T1000 (cell line): ENCODE data around the gene ELAPOR1.
"Not testable (repeated sequence)": the region's sequence is repeated elsewhere in the genome, so short reads cannot be mapped to it uniquely, and the experiment has no call there.

Experiments
- DNase-seq: peaks from one replicate; lab custom pipeline; 2025; ENCODE audit warnings: mixed read lengths; lab: John Stamatoyannopoulos, UW

Gene ELAPOR1

DNA sequence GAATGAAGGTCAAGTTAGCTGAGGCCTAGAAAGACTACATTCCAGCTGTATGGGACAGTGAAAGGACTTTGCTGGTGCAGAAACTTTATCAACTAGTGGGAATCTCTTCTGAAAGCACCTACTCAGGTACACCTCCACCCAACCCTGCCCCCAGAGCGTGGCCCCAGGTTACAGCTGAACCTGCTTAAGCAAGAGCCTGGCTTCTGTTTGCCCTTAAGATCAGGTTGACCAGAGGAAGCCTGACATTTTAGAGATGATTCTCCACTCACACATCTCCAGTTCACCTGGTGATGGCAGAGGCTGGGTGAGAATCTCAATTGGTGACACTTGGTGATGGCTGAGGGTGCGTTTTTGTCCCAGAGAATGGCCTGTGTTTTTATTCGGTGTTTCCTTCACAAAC lies 24.0 kb downstream of the ELAPOR1 start:
- DNase-seq: no peak

DNA sequence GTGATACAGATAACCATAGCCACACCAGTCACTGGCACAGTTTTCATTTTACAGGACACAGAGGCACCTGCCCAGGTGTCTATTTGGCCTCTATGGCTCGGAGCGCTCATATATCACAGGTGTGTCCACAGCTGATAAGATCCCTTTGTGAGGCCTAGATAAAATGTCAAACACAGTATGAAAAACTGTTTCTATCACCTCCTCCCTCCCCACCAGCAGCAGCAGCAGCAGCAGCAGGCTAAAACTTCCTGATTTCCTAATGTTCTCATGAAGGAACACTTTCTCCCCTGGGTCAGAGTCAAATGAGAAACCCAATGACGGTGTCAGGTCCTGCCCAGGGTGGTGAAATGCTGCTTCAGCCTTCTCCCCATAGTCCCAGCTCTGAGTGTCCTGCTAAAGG lies 24.4 kb downstream of the ELAPOR1 start:
- DNase-seq: no peak

DNA sequence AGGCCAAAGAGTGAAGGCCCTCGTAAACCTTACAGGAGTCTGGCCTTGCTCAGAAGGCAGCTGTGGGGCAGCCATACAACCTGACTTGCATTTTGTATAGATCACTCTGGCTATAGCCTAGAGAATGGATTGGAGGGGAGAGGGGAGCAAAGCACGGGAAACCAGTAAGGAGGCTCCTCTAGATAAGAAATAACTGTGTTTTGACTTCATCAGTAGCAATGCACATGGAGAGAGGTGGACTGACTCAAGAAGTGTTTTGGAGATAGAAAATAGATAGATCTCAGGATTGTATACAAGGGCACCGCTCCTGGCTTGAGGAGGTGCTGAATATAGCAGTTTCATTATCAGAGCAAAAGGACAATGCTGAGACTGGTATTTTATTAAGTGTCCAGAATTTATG lies 26.5 kb downstream of the ELAPOR1 start:
- no peak for DNase-seq

DNA sequence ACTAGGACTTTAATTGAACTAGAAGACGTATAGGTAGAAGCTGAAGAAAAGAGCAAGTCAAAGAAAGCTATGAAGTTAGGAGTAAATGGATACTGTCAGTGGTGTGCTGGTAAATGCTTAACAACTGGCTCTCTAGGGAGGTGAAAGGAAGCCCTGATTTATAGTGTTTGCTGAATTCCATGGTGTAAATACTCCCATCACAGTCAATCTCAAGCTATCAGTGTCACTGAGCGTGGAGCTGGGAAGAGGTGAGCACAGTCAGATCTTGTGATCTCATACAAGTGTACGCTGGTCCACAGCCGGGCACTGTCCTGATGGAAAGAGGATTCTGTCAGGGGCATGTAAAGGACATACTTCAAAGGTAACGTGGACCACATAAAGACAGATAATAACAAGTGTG lies 28.3 kb downstream of the ELAPOR1 start:
- DNase-seq: no peak

DNA sequence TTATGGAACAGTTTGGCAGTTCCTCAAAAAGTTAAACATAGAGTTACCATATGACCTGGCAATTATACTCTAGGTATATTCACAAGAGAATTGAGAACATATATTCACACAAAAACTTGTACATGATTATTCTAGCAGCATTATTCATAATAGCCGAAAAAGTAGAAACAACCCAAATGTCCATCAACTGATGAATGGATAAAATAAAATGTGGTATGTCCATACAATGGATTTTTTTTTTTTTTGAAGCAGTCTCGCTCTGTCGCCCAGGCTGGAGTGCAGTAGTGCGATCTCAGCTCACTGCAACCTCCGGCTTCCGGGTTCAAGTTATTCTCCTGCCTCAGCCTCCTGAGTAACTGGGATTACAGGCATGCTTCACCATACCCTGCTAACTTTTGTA lies 28.8 kb downstream of the ELAPOR1 start:
- not testable (repeated sequence) for DNase-seq

DNA sequence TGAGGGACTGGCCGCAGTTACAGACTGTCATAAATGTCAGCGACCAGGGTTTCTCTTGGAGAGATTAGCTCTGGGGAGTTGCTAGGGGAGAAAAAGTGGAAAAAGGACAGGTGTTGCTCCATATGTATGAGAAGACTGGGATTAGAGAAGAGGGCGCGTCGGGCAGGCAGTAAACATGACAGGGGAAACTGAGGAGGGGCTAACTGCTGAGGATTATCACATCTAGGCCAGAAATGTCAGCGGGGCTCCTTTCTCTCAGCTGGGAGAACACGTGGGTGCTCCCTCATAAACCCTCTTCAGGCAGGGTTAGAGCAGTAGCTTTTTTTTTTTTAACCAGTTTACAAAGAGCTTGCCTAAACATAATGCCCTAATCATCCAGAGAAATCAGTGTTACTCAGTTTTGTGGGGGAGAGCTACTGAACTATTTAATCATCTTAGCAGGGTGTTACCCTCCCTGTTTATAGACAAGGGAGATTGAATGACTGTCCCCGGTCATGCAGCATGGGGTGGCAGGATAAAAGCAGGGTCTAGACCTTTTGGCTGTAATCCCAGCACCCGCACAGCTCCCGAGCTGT lies 35.2 kb downstream of the ELAPOR1 start:
- no peak for DNase-seq

DNA sequence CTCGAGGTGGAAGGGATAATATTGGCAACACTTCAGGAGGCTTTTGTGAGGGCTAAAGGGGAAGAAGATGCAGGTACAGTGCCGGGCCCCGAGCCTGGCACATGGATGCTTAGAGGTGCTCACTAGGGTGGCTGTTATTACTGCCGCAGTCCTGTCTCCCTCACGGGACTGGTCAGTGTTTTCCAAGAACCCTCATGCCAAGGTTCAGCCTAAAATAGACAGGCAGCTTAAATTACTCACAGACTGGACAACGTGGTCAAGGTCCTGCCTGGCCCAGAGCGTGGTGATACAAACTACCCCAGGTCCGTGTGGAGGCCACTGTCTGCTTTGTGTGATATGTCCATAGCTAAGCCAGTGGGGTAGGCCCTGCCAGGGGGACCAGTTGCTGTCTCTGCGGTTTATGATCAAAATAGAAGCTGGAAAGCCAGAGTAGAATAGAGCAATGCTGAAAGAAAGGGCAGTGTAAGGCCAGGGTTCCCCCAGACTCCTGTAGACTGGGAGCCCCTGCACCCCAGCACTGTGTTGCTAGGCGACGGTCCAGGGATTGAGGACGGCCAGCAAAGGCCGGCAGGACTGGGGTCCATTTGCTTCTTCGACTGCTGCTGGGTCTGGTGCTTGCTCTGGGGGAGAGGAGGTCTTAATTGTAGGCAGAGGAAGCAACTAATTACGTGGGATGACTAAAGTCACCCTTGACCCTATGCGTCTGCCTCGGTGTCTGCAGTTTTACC lies 36.1 kb downstream of the ELAPOR1 start:
- DNase-seq: no peak

DNA sequence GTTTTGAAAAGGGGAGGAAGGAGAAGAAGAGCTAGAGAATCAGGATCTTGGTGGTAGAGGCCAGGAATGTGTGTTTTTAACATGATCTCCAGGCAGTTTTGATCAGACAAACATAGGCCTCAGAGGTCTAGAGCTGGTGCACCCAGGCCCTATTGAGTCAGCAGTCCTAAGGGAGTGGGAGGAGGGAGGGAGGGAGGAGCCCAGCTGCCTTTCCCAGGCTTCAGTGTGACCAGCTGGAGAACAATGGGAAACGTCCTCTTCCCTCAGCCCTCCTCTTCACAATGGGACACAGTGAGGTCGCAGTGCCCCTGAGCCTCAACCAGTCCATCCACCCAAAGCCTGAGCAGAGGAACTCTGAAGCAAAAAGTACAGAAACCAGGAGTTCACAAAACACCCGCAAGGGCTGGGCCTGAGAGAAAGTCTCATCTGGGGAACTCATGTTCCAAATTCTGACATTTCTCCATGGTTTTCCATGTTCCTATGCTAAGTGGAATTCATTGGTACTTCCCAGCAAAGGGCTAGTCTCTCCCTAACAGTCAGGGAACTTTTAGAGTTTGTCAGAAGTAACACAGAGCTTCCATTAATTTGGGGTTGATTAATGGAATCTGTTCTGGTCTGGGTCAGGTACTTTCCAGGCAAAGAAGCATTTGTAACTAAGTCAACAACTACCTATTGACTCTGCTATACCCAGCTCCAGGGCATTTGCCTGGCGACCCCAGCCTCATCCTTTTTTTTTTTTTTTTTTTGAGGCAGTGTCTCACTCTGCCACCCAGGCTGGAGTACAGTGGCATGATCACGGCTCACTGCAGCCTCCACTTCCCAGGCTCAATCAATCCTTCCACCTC lies 37.5 kb downstream of the ELAPOR1 start:
- DNase-seq: no peak

DNA sequence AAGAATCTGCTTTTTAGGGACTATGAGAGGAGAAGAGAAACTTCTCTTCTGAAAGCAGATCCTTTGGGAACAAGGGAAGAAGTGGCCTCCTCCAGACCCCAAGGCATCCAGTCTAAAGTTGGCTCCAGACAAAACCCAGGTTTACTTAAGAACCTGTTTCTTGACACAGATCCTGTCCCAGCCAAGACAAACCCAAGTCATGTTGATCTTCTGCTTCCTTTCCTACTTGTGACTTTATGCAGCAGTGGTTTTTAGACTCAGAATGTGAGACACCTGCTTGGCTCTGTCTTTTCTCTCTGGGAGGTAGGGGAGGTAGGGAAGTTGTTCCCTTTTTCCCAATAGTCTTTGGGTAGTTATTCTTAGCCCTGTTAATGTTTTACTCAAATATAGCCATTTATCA lies 38.3 kb downstream of the ELAPOR1 start:
- DNase-seq: no peak

DNA sequence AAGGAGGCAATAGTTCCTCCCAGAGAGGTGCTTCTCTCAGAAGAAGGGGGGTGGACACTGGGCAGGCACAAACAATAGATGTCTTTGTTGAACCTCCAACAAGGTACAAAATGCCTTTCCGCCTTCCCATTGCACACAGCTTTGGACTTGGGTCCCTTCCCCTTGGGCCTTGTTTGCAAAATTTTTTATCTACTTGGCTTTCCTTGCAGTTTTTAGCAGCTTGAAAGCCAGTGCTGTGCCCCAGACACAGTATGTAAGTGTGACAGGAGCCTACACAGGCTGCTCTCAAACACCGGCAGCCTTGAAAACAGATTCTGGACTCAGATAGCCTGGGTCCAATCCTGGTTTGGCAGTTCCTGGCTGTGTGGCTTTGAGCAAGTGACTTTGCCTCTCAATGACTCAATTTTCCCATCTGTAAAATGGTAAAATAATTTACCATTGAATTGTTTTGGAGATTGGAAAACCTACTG lies 43.0 kb downstream of the ELAPOR1 start:
- DNase-seq: no peak

DNA sequence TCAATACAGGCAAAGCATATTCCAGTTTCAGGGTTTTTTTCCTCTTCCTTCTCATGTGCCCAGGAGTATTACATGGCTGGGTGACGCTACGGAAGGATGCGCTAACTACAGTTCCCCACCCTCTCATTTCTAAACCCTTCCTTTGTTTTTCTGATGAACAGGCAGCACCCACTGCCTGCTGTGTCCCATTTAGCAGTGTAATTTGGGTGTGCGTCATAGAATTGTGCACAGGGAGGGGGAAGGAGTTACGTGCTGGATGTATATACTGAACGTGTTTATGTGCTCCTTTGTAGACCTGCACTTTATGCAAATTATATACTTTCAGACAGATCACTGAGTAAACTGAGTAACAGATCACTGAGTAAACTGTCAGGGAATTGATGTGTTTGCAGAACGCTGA lies 44.5 kb downstream of the ELAPOR1 start:
- DNase-seq: no peak

DNA sequence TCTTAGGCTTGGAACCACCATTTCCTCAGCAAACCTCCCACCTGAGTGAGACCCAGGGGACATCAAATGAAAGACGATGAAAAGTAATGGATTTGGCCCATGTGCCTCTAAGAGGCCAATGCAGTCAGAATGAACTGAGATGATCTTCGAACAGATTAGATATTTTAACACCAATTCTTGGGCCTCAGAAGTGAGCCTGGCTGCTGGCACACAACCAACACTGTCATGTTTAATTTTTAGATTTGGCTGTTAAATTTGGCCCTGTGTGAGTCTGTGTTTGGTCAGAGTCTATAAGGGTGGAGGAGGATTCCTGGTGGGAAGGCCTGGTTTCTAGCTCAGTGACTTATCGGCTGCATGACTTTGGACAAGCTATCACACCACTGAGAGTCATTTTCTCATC lies 45.4 kb downstream of the ELAPOR1 start:
- no peak for DNase-seq

DNA sequence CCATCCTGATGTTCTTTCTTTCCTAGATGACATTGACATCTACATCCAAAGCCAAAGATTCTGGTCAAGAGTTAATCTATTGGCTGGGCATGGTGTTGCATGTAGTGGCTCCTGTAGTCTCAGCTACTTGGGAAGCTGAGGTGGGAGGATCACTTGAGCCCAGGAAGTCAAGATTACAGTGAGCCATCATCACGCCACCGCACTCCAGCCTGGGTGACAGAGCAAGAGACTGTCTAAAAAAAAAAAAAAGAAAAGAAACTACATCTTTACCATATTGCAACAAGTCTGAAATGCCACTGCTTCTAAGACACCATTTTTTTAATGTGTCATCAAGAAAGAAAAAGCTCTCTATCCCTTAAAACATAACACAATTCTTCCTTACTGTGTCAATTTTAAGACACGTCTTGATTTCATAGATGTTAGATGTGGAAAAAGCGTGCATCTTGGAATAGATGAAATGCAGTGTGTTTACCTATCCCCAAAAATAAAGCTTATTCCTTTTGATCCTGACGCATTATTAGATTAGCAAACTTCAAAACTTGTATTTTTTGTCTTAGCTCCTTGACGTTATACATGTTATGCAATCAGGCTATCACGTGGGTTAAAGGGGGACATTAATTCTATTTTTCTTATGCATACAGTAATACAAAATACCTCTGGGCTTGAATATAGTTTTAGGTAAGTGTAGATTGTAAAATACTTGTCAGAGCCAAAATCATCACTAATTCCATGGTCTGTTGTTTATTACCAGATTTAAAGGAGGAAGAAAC lies 46.3 kb downstream of the ELAPOR1 start:
- DNase-seq: no peak

DNA sequence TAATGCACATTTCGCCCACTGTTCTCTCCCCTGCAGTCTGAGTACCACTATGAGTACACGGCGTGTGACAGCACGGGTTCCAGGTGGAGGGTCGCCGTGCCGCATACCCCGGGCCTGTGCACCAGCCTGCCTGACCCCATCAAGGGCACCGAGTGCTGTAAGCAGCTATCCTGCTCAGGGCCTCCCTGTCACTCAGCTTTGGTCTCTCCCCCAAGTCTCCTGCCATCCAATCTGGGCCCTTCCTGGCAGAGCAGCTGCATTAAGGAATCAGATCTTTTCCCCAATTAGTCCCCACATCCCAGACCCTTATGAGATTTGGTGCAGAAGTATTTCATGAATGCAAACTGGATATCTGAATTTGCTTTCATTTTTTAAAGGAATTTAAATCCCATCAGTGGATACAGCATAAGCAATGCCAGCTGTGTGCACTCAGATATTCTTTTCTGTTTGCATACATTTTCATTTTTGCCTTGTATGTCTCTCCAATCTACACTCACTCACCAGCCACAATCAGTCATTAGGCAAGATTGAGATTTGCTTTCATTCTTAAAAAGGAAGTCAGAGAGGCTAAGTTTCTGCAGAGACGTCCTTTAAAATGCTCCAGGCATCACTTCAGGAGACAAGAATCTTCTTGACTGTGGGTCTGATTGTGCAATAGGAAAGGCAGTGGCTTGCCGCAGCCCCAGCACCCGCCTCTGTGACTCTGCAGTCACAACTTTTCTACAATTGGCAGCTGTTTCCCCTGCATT lies 48.1 kb downstream of the ELAPOR1 start:
- DNase-seq: peak; percentile 12

DNA sequence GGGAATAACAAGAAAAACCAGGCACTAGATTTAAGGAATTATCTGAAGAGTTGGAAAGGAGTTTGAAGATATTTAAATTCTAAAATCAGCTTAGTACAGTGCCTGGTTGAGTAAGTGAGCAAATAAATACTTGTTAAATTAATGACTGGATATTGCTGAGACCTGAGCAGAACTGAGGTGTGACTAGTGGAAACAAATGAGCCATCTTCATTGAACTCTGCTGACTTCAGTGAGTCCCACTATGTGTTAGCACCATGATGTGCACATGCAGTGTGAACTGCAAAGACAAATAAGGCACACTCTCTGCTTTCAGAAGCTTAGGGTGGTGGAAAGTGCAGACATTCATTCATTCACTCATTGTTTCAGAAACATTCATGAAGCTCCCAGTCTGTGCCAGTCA lies 48.7 kb downstream of the ELAPOR1 start:
- DNase-seq: no peak

DNA sequence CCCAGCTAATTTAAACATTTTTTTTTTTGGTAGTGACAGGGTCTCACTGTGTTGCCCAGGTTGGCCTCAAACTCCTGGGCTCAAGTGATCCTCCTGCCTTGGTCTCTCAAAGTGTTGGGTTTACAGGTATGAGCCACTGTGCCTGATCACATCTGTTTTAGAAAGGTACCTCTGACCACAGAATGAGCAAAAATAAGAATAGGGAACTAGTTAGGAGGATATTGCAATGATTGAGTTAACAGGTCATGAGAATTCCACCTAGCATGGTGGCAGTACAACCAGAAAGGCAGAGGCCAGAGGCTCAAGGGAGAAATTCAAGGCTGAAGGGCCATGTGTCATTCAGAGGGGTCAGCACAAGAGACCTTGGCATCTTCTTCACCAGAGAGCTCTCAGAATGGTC lies 49.6 kb downstream of the ELAPOR1 start:
- no peak for DNase-seq
